Panc1 (cell line): ENCODE measurements around the gene TMC4.

Source experiments
- CTCF ChIP-seq: fragments of 450-650 bp; IDR thresholded peaks from 2 replicates; pipeline ENCODE4 v1.5.1; 2017; ENCODE audit warnings: mild to moderate bottlenecking
- POLR2AphosphoS5 ChIP-seq: IDR thresholded peaks from 2 replicates; pipeline ENCODE4 v1.6.1; 2012; ENCODE audit warnings: mild to moderate bottlenecking, low read depth, low read length, moderate library complexity
- REST ChIP-seq, 2 experiments: IDR thresholded peaks; 2 replicates each; pipeline ENCODE4 v1.6.1; 2011 to 2012; ENCODE audit warnings: low read depth in 2 of 2, control low read depth in 1 of 2, low read length in 1 of 2, mild to moderate bottlenecking in 1 of 2, moderate library complexity in 1 of 2; ENCODE audit not compliant: insufficient read depth in 1 of 2
- TCF7L2 ChIP-seq: IDR thresholded peaks from 2 replicates; pipeline ENCODE4 v1.6.1; 2011; ENCODE audit warnings: mild to moderate bottlenecking, low read depth, low read length, inconsistent platforms

- no peak for TF ChIP-seq CTCF
- peak; percentile 60 for TF ChIP-seq POLR2AphosphoS5
- TF ChIP-seq REST (IDR thresholded peaks at IDR 0.05; ENCODE audit: insufficient read depth in 1 of 2, low read depth in 2 of 2, low read length in 1 of 2) = no peak
- peak; percentile 61 for TF ChIP-seq TCF7L2
Measured at GRCh38 chr19:54209811-54210494, 37.0 kb upstream of the TMC4 start.
